ENCODE results near the gene CCDC51.

The CCDC51 gene

GRCh38 chr3:48388966-48389365 is 51.0 kb downstream of the CCDC51 start:
- H3K27ac ChIP-seq: no peak overlapping the region
- TF ChIP-seq, protein P1, sequence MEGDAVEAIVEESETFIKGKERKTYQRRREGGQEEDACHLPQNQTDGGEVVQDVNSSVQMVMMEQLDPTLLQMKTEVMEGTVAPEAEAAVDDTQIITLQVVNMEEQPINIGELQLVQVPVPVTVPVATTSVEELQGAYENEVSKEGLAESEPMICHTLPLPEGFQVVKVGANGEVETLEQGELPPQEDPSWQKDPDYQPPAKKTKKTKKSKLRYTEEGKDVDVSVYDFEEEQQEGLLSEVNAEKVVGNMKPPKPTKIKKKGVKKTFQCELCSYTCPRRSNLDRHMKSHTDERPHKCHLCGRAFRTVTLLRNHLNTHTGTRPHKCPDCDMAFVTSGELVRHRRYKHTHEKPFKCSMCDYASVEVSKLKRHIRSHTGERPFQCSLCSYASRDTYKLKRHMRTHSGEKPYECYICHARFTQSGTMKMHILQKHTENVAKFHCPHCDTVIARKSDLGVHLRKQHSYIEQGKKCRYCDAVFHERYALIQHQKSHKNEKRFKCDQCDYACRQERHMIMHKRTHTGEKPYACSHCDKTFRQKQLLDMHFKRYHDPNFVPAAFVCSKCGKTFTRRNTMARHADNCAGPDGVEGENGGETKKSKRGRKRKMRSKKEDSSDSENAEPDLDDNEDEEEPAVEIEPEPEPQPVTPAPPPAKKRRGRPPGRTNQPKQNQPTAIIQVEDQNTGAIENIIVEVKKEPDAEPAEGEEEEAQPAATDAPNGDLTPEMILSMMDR (IDR thresholded peaks at IDR 0.05): no peak
- H3K36me3 ChIP-seq: no peaks in the 10 kb centered on the region
- H3K4me1 ChIP-seq (ENCODE audit: control insufficient read depth in 1 of 2, insufficient read depth in 1 of 2, low read depth in 1 of 2, low read length in 1 of 2): no peaks in the 10 kb centered on the region
- H3K4me3 ChIP-seq (ENCODE audit: low read depth in 1 of 2, low read length in 1 of 2): no peak overlapping the region
- H3K9me3 ChIP-seq: no peaks in the 10 kb centered on the region
- no peaks in the 10 kb centered on the region for H3K27me3 ChIP-seq

GRCh38 chr3:48387634-48388033 is 52.3 kb downstream of the CCDC51 start:
- Histone ChIP-seq H3K27ac (no peak overlapping the region), H3K4me3 (ENCODE audit: low read depth in 1 of 2, low read length in 1 of 2) (no peak overlapping the region), H3K27me3 (no peaks in the 10 kb centered on the region), H3K4me1 (ENCODE audit: control insufficient read depth in 1 of 2, insufficient read depth in 1 of 2, low read depth in 1 of 2, low read length in 1 of 2) (no peaks in the 10 kb centered on the region), H3K36me3 (no peaks in the 10 kb centered on the region), H3K9me3 (no peaks in the 10 kb centered on the region)
- TF ChIP-seq, protein P1 (IDR thresholded peaks at IDR 0.05): no peak

Data from neutrophil (primary cell).